NCI-H1694 treated with DMSO at 0.1 percent for 48 hours (cell line): ENCODE measurements around the gene PRF1.
"Not testable (repeated sequence)": the region's sequence is repeated elsewhere in the genome, so short reads cannot be mapped to it uniquely, and the experiment has no call there.

ENCODE experiments used
- DNase-seq: peaks from one replicate; lab custom pipeline; 2025; lab: John Stamatoyannopoulos, UW

Gene PRF1

GRCh38 chr10:70602665-70603448 lies at the start of gene PRF1:
TSS of gene PRF1 (minus strand) at chr10:70602741. CDS start at chr10:70600902, 1,839 bp downstream.
- DNase-seq, result no peak

DNA sequence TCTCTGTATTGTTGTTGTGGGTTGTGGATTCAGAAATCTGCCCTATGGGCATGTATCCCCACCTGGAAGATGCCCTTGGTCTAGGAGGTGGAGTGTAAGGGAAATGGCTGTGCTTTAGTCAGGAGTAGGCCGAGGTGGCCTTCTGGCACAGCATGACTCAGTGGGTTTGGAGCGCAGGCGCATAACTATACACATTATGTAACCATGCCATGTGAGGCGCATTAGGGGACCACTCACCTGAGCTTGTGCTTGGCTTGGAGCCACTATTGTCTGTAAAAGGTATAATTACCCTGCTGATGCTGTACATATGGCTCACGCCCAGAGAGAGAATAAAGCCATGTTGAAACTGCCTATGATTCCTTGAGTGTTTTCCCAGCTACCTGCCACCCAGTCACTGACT lies 49.1 kb upstream of the PRF1 start:
- DNase-seq, result no peak

DNA sequence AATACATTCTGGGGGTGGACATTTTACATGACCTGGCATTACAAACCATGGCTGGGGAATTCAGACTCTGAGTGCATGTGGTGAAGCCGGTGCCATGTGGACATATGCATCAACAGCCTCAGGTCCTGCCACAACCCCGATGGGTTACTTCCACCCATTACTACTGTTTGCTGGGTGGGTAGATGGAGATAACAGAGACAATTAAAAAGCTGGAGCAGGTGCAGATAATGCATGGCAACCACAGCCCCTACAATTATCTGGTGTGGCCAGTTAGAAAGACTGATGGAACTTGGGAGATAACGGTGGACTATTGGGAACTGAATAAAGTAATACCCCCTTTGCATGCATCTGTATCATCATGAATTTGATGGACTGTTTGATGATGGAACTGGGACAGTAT lies 48.2 kb upstream of the PRF1 start:
- DNase-seq, result no peak

GRCh38 chr10:70650104-70650503 lies 47.6 kb upstream of the PRF1 start:
- DNase-seq, result no peak

DNA sequence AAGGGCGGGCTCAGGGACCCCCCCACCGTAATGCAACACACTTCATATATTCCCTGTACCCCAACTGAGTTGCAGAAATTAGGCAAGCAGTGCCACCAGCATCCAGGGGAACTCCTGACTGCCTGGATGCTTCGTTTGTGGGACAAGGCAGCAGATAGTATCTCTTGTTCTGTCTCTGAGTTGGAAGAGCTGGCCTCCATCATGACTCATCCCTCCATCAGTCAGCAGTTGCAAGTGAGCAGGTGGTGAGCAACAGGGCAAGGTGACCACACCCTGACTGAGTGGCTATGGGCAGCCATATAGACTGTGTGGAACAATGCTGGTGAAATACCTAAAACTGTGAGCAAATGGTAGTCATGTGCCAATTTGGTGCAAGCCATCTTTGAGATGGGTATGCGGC lies 47.0 kb upstream of the PRF1 start:
- DNase-seq, result no peak

GRCh38 chr10:70648427-70648826 lies 45.9 kb upstream of the PRF1 start:
- no peak for DNase-seq

- no peak for DNase-seq
These were observed 44.5 kb upstream of the PRF1 start for GRCh38 chr10:70647086-70647485.

- DNase-seq, result not testable (repeated sequence)
These were observed 42.4 kb upstream of the PRF1 start for GRCh38 chr10:70644959-70645358.

- not testable (repeated sequence) for DNase-seq
These were observed 40.7 kb upstream of the PRF1 start for GRCh38 chr10:70643272-70643671.

DNA sequence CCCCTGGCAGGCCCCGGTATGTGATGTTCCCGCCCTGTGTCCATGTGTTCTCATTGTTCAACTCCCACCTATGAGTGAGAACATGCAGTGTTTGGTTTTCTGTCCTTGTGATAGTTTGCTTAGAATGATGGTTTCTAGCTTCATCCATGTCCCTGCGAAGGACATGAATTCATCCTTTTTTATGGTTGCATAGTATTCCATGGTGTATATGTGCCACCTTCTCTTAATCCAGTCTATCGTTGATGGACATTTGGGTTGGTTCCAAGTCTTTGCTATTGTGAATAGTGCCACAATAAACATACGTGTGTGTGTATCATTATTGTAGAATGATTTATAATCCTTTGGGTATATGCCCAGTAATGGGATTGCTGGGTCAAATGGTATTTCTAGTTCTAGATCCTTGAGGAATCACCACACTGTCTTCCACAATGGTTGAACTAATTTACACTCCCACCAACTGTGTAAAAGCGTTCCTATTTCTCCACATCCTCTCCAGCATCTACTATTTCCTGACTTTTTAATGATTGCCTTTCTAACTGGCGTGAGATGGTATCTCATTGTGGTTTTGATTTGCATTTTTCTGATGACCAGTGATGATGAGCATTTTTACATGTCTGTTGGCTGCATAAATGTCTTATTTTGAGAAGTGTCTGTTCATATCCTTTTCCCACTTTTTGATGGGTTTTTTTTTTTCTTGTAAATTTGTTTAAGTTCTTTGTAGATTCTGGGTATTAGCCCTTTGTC lies 37.3 kb upstream of the PRF1 start:
- DNase-seq, result not testable (repeated sequence)

DNA sequence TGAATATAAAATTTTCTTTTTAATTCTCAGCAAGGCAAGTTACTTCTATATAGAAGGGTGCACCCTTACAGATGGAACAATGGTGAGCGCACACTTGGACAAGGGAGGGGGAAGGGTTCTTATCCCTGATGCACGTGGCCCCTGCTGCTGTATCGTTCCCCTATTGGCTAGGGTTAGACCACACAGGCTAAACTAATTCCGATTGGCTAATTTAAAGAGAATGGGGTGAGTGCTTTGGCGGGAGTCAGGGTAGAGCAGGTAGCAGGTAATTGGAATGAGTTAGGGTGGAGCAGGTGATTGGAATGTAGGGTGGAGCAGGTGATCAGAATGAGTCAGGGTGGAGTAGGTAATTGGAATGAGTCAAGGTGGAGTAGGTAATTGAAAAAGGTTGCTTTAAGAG lies 32.0 kb upstream of the PRF1 start:
- DNase-seq, result not testable (repeated sequence)

GRCh38 chr10:70634011-70634410 lies 31.5 kb upstream of the PRF1 start:
- no peak for DNase-seq

DNA sequence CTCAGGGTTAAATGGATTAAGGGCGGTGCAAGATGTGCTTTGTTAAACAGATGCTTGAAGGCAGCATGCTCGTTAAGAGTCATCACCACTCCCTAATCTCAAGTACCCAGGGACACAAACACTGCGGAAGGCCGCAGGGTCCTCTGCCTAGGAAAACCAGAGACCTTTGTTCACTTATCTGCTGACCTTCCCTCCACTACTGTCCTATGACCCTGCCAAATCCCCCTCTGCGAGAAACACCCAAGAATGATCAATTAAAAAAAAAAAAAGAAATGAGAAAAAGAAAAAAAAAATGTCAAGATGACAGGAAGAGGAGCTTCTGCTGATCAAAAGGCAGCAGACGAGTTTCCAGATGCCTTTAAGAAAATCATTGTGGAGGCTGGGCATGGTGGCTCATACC lies 29.2 kb upstream of the PRF1 start:
- DNase-seq, result not testable (repeated sequence)

- no peak for DNase-seq
These were observed 26.8 kb upstream of the PRF1 start for GRCh38 chr10:70629338-70629737.

DNA sequence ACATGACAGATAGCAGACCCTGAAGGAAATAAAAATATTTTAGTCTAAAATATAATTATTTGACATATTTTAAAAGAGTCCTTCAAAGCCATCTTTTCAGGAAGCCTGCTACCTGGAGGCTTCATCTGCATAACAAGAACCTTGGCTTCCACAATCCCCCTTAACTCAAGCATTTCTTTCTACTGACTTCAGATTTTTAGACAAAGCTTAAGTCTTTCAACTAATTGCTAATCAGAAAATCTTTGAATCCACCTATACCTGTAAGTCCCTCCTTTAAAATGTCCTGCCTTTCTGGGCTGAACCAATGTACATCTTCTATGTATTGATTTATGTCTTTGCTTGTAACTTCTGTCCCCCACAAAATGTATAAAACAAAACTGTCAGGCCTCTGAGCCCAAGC lies 23.5 kb upstream of the PRF1 start:
- DNase-seq, result no peak

- DNase-seq, result no peak
These were observed 20.7 kb upstream of the PRF1 start for GRCh38 chr10:70622981-70623844.

GRCh38 chr10:70622541-70622940 lies 20.0 kb upstream of the PRF1 start:
- no peak for DNase-seq

- DNase-seq, result no peak
These were observed 19.1 kb upstream of the PRF1 start for GRCh38 chr10:70621503-70622078.

DNA sequence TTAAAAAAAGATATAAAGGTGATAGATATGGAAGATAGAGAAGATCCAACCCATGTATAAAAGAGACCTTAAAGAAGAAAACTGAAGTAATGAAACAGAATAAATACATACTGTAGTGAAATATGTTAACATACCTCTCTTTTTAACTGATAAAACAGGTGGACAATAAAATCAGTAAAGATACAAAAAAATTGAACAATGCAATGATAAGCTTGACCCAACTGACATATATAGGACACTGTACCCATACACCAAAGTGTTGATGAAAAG lies 17.4 kb upstream of the PRF1 start:
- DNase-seq, result no peak

GRCh38 chr10:70619271-70620019 lies 16.9 kb upstream of the PRF1 start:
- peak; percentile 30 for DNase-seq

DNA sequence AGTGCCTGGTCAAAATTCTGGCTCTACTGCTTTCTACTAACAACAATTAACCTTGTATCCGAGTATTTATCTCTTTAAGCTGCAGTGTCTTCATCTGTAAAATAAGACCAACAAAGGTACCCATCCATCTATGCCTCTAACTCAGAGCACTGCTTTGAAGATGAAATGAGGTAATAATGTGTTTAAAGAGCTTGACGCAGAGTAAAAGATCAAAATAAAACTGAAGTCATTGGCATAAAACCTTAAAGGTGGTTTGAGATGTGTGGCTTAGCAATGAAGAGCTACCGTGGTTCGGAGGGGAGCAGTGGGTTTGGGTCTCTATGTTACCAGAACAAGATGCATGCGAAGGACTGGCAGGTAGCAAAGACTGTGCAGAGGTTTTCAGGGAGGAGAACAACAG lies 16.1 kb upstream of the PRF1 start:
- DNase-seq, result no peak
